MM.1S (cell line): Measurements from ENCODE around the gene GPRC6A.

ENCODE experiments used
- CTCF ChIP-seq: fragments of 300-600 bp; sonication (generic); IDR thresholded peaks from 2 replicates; pipeline ENCODE4 v1.5.1; 2016; ENCODE audit warnings: antibody characterized with exemption, low read length, mixed read lengths
- EZH2 ChIP-seq: fragments of 300-600 bp; sonication (generic); optimal IDR thresholded peaks from 2 replicates; pipeline ENCODE3; 2017; ENCODE audit warnings: low read depth, mild to moderate bottlenecking, antibody characterized with exemption, low read length, mixed read lengths
- EZH2phosphoT487 ChIP-seq: fragments of 300-600 bp; sonication (generic); IDR thresholded peaks from 2 replicates; pipeline ENCODE4 v1.6.1; 2018; ENCODE audit warnings: antibody characterized with exemption, low read length

GRCh38 chr6:116858060-116858459, 29.2 kb upstream of the GPRC6A start:
- TF ChIP-seq CTCF (no peak), EZH2 (no peak), EZH2phosphoT487 (no peak)
